GM19035 (cell line): ENCODE measurements around the gene FARS2.

ENCODE experiments used
- ATAC-seq: cut with Tn5 transposase; IDR thresholded peaks from one replicate; pipeline ENCODE4 v1.9.1; 2021; ENCODE audit not compliant: unreplicated experiment

The FARS2 gene

DNA sequence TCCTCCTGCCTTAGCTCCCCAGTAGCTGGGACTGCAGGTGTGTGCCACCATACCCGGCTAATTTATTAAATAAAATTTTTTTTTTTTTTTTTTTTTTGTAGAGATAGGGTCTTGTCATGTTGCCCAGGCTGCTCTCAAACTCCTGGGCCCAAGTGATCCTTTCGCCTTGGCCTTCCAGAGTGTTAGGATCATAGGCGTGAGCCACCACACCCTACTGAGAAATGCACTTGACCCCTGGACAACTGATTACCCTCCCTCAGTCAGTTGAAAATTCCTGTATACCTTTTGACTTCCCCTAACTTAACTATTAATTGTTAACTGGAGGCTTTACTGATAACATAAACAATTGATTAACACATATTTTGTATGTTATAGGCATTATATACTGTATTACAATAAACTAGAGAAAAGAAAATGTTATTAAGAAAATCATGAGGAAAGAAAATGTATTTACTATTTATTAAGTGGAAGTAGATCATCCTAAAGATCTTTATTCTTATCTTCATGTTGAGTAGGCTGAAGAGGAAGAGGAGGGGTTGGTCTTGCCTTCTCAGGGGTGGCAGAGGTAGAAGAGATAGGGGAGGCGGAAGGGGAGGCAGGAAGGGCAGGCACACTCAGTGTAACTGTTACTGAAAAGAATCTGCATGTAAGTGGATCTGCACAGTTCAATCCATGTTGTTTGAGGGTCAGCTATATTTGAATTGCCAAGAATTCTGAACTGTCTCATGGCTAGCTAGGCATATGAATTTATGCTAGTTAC, 104.3 kb downstream of the FARS2 start:
- ATAC-seq, result no peak

GRCh38 chr6:5366941-5367340, 105.6 kb downstream of the FARS2 start:
- ATAC-seq, result no peak

GRCh38 chr6:5367510-5367909, 106.2 kb downstream of the FARS2 start:
- no peak for ATAC-seq

DNA sequence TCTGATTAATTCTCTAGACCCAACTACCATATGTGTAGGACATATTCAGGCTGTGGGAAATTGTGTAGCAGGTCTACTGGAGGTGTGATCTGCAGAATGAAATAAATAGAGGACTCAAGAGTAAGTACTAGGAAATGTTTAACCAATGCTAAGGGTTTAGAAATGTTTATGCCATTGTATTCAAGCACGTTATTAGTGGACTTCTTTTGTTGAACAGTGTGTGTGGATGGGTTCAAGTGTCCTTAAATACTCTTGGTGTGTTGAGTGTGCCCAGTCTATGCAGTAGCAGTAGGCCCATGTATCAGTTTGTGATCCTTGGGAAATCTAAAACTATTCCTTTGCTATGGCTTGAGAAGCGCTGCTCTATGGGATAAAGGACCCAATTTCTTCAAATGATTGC, 112.1 kb downstream of the FARS2 start:
- no peak for ATAC-seq

DNA sequence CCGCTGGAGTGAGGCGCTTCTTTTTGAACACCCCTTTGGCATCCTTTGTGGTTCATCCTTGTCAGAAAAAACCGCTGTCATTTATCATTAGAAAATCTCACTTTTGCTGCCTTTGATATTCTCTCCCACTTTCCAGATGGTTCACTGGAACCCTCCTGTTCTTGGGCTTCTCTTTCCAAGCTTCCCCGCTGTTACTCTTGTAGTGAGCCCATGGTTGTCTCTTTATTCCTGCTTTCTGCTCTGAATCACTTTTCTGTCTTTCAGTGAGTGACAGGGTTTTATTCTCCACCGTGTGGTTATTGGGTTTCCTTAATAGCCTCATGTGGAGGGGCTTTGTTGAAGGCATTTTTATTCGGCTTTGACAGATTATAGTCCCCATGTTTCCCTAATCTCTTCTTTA, 117.0 kb downstream of the FARS2 start:
- ATAC-seq, result no peak

GRCh38 chr6:5379647-5380242, 118.4 kb downstream of the FARS2 start:
- no peak for ATAC-seq

- ATAC-seq, result no peak
Measured at GRCh38 chr6:5383856-5384255, 122.5 kb downstream of the FARS2 start.

DNA sequence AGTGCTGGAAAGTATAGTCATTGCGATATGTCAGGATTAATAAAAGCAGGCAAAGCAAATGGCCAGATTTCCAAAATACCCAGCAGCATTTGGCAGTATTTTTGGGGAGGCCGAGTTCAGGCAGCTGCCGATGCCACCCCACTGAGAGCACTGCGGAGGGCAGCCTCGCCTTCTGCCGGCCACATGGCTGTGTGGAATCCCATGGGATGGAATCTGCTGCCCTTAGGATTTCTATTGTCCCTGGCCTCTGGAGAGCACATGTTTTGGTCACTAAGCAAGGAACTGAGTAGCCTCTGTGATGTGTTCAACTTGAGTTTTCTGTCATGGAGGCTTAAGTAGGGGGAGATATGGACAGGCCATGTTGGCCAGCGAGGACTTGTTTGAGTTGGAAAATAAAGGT, 123.0 kb downstream of the FARS2 start:
- ATAC-seq, result no peak

DNA sequence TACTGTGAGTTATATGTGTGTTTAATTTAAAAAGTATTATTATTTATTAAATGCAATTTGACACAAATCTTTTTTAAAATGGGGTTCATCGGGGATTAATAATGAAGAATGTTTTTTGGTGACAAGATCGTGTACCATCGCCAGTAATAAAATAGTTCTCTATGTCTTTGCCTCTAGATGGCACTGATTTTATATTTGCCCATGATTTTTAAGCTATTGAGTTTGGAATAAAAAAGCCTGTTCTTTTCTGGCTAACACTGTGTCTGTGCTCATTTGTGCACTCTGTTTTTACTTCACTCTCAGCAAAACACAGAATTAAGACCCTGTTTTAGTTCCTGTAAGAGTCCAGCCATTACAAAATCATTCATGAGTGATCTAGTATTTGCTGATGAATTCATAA, 127.0 kb downstream of the FARS2 start:
- ATAC-seq, result no peak

- ATAC-seq, result no peak
Measured at GRCh38 chr6:5389086-5389745, 127.9 kb downstream of the FARS2 start.

DNA sequence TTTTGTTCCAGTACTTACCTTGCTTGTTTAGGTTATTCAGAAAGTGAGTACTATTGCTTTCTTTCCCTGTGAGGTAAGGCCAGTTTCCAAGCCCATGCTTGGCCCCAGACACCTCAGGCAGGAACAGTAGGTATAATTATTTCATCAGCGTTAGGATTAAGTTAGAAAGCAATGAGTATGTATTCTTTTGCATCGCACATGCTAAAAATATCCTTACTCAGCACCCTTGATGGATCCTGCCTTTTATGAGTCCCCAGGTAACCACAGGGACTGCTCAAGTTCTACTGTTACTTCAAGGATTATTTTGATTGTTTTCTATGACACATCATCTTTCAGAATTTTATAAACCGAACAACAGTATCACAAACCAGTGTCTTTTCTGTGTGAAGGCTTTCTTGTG, 128.9 kb downstream of the FARS2 start:
- ATAC-seq, result no peak

DNA sequence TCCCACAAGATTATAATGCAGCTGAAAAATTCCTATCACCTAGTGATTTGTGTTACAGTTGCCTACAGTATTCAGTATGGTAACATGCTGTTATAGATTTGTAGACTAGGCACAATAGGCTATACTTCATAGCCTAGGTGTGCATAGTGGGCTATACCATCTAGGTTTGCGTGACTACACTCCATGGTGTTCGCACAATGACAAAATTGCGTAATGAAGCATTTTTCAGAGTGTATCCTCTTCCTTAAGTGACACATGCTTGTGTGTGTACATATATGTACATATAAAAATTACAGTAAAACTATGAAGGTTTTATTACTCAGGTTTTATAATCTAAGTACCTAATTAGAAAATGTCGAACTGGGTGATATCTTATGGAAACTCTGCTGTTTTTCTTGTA, 133.0 kb downstream of the FARS2 start:
- no peak for ATAC-seq

DNA sequence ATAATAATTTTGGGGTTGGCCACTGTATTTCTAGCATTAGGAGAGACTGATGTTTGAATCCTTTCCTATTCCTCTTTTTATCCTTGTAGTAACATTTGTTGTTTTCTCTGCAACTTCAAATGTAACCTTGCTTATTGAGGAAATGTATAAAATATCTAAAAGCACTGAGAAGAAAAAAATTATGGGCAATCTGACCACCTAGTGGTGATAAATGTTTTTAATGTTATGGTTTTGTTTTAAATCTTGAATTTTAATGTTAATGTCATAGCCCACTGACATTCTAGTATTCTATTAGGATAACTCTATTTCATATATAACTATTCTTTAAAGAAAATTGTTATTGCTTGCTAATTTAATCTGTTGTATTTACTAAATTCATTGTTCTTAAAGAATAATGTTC, 134.4 kb downstream of the FARS2 start:
- no peak for ATAC-seq

- no peak for ATAC-seq
Measured at GRCh38 chr6:5398530-5398929, 137.2 kb downstream of the FARS2 start.

DNA sequence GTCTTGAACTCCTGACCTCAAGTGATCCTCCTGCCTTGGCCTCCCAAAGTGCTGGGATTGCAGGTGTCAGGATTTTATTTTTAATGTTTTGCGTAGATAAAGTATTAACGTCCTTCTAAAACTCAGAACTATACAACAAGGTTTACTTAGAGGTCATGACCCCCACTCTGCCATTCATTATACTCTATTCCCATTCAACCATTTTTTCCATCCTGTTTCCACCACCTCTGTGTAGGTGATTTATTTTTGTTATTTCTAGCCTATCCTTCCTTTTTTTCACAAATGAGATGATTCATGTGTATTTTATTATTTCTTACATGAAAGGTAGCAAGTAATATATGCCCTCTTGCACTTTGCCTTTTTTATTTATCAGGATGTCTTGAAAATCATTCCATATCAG, 138.1 kb downstream of the FARS2 start:
- ATAC-seq, result no peak

GRCh38 chr6:5401845-5402738, 140.8 kb downstream of the FARS2 start:
- ATAC-seq, result no peak

DNA sequence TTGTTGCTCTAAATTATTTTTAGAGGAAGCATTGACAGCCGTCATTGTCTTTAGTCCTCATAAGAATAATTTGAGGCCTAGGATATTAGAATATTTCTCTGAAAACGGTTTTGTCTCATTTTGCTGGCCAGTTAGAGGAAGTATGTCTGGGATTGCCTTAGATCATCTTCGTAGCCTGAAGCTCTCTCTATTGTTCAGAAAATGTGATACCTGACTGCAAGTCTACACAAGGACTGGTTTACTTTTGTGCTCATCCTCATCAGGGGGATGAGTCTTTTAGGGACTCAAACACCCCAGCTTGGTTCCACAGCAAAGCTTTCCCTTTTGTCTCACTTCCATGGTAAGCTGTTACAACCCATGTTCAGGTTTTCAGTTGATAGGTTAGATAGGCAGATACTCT, 141.8 kb downstream of the FARS2 start:
- ATAC-seq, result no peak

GRCh38 chr6:5403609-5404008, 142.3 kb downstream of the FARS2 start:
- ATAC-seq, result no peak

- ATAC-seq, result no peak
Measured at GRCh38 chr6:5405976-5406375, 144.7 kb downstream of the FARS2 start.

DNA sequence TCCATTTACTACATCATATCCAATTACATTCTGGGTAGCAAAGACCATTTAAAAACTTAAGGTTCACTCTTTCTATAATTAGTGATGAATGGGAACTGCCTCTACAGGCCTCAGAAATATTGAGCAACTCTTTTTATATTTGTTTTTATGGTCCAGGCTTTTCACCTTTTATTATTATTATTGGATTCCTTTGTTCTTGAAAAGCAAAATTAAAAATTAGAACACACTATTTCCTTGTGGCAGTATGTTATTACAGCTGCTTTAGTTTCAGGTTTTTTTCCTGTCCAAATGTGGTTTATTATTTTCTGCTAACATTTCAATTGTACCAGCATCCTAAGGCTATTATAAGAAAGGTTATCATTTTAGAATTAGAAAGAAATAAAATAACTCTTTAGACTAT, 150.1 kb downstream of the FARS2 start:
- ATAC-seq, result no peak

DNA sequence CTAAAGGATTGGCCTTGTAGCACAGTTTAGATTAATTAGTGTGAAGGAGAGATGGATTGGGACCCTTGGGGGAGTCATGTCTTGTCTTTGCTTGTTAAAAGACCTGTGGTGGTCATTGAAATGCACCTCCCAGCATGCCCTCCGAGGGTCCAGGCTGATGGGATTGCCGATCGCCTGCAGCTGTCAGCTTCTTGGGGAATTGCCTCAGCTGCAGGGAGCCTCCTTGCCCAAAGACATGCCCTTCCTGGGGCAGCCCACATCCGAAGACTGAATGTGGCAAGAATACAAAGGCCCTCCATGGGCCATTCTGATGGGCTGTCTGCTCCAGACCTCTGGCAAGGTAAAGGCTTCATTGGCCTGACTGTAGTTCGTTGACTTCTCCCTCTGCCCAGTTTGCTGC, 150.7 kb downstream of the FARS2 start:
- no peak for ATAC-seq
